ENCODE measurements around the gene GCGR. TPM values are rescaled to one million over a fixed set of nuclear protein-coding genes. Genes with fewer than 3 reads are reported as not detected.

GCGR gene
- total RNA-seq, 1 donor from 2014 or later: not detected

DNA sequence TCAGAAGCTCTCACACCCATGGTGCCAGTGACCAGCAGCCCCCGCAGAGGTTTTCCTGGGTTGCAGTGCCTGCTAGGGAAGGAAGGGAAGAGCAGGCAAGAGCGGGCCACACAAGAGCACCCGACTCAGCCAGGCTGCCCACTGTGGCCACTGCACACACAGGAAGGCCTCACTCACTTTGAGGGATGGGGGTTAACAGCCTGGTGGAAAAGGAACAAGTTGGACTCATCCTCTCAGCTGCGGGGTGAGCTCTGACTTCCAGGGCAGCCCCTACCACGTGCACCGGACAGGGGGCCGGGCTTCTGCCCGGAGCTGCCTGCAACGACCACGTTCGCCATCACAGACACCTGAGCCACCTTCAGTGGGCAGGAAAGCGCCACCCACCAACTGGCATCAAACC is 48.3 kb downstream of the GCGR start:
- H3K9me3 Mint-ChIP-seq: no peaks in the 10 kb centered on the region
- peaks cover 5% of the 10 kb centered on the region for H3F3A ChIP-seq (ENCODE audit: low read depth)
- peak overlapping the region; percentile 14 for H3K27ac Mint-ChIP-seq
- H2AFZ ChIP-seq (replicated peaks): no peak overlapping the region
- no peaks in the 10 kb centered on the region for H3K9me3 ChIP-seq (ENCODE audit: low read depth)
- H4K20me1 ChIP-seq (ENCODE audit: low read depth): peaks cover 6% of the 10 kb centered on the region
- TF ChIP-seq, protein P1, sequence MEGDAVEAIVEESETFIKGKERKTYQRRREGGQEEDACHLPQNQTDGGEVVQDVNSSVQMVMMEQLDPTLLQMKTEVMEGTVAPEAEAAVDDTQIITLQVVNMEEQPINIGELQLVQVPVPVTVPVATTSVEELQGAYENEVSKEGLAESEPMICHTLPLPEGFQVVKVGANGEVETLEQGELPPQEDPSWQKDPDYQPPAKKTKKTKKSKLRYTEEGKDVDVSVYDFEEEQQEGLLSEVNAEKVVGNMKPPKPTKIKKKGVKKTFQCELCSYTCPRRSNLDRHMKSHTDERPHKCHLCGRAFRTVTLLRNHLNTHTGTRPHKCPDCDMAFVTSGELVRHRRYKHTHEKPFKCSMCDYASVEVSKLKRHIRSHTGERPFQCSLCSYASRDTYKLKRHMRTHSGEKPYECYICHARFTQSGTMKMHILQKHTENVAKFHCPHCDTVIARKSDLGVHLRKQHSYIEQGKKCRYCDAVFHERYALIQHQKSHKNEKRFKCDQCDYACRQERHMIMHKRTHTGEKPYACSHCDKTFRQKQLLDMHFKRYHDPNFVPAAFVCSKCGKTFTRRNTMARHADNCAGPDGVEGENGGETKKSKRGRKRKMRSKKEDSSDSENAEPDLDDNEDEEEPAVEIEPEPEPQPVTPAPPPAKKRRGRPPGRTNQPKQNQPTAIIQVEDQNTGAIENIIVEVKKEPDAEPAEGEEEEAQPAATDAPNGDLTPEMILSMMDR (IDR thresholded peaks at IDR 0.05): no peak
- TF ChIP-seq EZH2phosphoT487 (IDR thresholded peaks at IDR 0.05): no peak
- no peak for TF ChIP-seq EZH2 (IDR thresholded peaks at IDR 0.05)
- no peaks in the 10 kb centered on the region for H3K4me1 ChIP-seq
- H3K27ac ChIP-seq: no peak overlapping the region
- no peaks in the 10 kb centered on the region for H3K4me1 Mint-ChIP-seq
- H3K4me3 ChIP-seq: no peak overlapping the region
- no peak overlapping the region for H3K4me3 Mint-ChIP-seq
- H3K79me2 ChIP-seq (ENCODE audit: low read depth): peaks cover 10% of the 10 kb centered on the region
- H3K4me2 ChIP-seq: no peak overlapping the region
- no peak for DNase-seq (ENCODE audit: low spot score)
- H3K9ac ChIP-seq: no peak overlapping the region
- H3K27me3 Mint-ChIP-seq (ENCODE audit: insufficient read depth, low read depth): peaks cover 4% of the 10 kb centered on the region
- peaks cover 10% of the 10 kb centered on the region for H3K36me3 Mint-ChIP-seq
- no peaks in the 10 kb centered on the region for H3K36me3 ChIP-seq
- H3K27me3 ChIP-seq: no peaks in the 10 kb centered on the region

- H3K4me1 ChIP-seq: peaks cover 7% of the 10 kb centered on the region
- H3F3A ChIP-seq (ENCODE audit: low read depth): peaks cover 16% of the 10 kb centered on the region
- H3K4me2 ChIP-seq: no peak overlapping the region
- peaks cover 30% of the 10 kb centered on the region for H4K20me1 ChIP-seq (ENCODE audit: low read depth)
- Mint-ChIP-seq H3K4me1 (peaks cover 10% of the 10 kb centered on the region), H3K27ac (no peak overlapping the region), H3K27me3 (ENCODE audit: insufficient read depth, low read depth) (peaks cover 2% of the 10 kb centered on the region), H3K4me3 (no peak overlapping the region), H3K9me3 (no peaks in the 10 kb centered on the region), H3K36me3 (peaks cover 20% of the 10 kb centered on the region)
- no peaks in the 10 kb centered on the region for H3K27me3 ChIP-seq
- peaks cover 40% of the 10 kb centered on the region for H3K79me2 ChIP-seq (ENCODE audit: low read depth)
- H2AFZ ChIP-seq (replicated peaks): no peak overlapping the region
- TF ChIP-seq, protein P1 (IDR thresholded peaks at IDR 0.05): peak; percentile 23
- TF ChIP-seq EZH2phosphoT487 (IDR thresholded peaks at IDR 0.05) (no peak), EZH2 (IDR thresholded peaks at IDR 0.05) (no peak)
- no peak overlapping the region for H3K9ac ChIP-seq
- H3K27ac ChIP-seq: no peak overlapping the region
- no peaks in the 10 kb centered on the region for H3K9me3 ChIP-seq (ENCODE audit: low read depth)
- no peaks in the 10 kb centered on the region for H3K36me3 ChIP-seq
- no peak overlapping the region for H3K4me3 ChIP-seq
- no peak for DNase-seq (ENCODE audit: low spot score)
Measured at GRCh38 chr17:81854974-81855774, 51.2 kb downstream of the GCGR start.

DNA sequence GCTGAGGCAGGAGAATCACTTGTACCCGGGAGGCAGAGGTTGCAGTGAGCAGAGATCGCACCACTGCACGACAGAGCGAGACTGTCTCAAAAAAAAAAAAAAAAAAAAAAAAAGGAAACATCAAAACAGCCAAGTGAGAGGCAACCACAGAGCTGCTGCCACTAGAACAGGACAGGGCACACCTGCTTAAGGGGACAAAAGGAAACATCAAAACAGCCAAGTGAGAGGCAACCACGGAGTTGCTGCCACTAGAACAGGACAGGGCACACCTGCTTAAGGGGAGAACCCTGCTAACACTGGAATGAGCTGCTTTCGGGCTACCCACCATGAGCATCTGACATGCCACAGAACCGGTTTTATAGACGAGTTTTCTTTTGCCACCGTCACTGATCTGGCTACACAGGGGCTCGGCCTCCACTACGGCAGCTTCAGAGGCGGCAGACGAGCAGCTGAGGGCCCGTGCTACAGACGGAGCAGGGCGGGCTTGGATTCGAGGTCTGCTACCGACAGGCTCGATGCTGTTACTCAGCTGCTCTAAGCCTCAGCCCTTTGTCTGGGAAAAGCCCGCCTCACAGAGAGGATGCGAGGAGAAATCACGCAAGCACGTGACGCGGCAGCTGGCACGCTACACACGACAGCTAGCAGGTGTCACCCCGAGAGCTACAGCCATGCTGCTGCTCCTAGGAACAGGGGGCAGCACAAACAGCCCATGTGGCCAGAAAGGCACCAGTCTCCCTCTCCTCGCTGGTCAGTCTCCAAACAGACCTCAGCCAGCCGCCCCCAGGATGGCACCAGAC is 54.4 kb downstream of the GCGR start:
- Histone ChIP-seq H3K79me2 (ENCODE audit: low read depth) (peaks cover 63% of the 10 kb centered on the region), H3K36me3 (no peaks in the 10 kb centered on the region), H3K27ac (no peak overlapping the region), H2AFZ (replicated peaks) (no peak overlapping the region), H3K4me3 (no peak overlapping the region), H3F3A (ENCODE audit: low read depth) (peaks cover 32% of the 10 kb centered on the region), H3K4me1 (peaks cover 7% of the 10 kb centered on the region), H3K9me3 (ENCODE audit: low read depth) (no peaks in the 10 kb centered on the region), H3K9ac (peak overlapping the region; percentile 20), H3K4me2 (peak overlapping the region; percentile 100), H4K20me1 (ENCODE audit: low read depth) (peaks cover 34% of the 10 kb centered on the region), H3K27me3 (no peaks in the 10 kb centered on the region)
- Mint-ChIP-seq H3K4me1 (peaks cover 18% of the 10 kb centered on the region), H3K9me3 (no peaks in the 10 kb centered on the region), H3K27ac (no peak overlapping the region), H3K36me3 (peaks cover 19% of the 10 kb centered on the region), H3K27me3 (ENCODE audit: insufficient read depth, low read depth) (peaks cover 6% of the 10 kb centered on the region), H3K4me3 (peak overlapping the region; percentile 95)
- TF ChIP-seq EZH2 (IDR thresholded peaks at IDR 0.05): no peak
- TF ChIP-seq, protein P1 (IDR thresholded peaks at IDR 0.05): no peak
- no peak for TF ChIP-seq EZH2phosphoT487 (IDR thresholded peaks at IDR 0.05)
- no peak for DNase-seq (ENCODE audit: low spot score)
